Sigmoid colon (tissue), 7 donors: ENCODE measurements around the gene FUT1. TPM values are rescaled to one million over a fixed set of nuclear protein-coding genes. Genes with fewer than 3 reads are reported as not detected.
A peak's percentile ranks its signal among the peaks of the same experiment; 100 is the strongest.

Source experiments
- DNase-seq: peaks from one replicate; pipeline ENCODE4 v3.0.0-alpha.2; 2019
- H3K27ac ChIP-seq, 4 donors: fragments of 200-600 bp; sonication (generic); one replicate each; pipeline ENCODE4 v1.5.1; 2016 to 2019; ENCODE audit warnings: mild to moderate bottlenecking in 1 of 4
- H3K27me3 ChIP-seq, 3 donors: fragments of 200-600 bp; sonication (generic); one replicate each; pipeline ENCODE4 v1.5.1; 2019; ENCODE audit warnings: mild to moderate bottlenecking in 1 of 3
- H3K36me3 ChIP-seq, 4 donors: fragments of 200-600 bp; sonication (generic); one replicate each; pipeline ENCODE4 v1.5.1; 2016 to 2019
- H3K4me1 ChIP-seq, 4 donors: fragments of 200-600 bp; sonication (generic); one replicate each; pipeline ENCODE4 v1.5.1; 2017 to 2019
- H3K4me3 ChIP-seq, 4 donors: fragments of 200-600 bp; sonication (generic); one replicate each; pipeline ENCODE4 v1.5.1; 2017 to 2019; ENCODE audit warnings: mild to moderate bottlenecking in 2 of 4, moderate library complexity in 1 of 4
- H3K9me3 ChIP-seq, 4 donors: fragments of 200-600 bp in 3 of 4; sonication (generic) in 3 of 4; one replicate each; pipeline versions ENCODE4 v1.5.1 to v1.6.1; 2013 to 2019
- CTCF ChIP-seq, 4 experiments: fragments of 450-650 bp in 3 of 4; fragments of 200-600 bp in 1 of 4; IDR thresholded peaks; one replicate each; pipeline ENCODE4 v1.5.1; 2016 to 2019; ENCODE audit warnings: antibody characterized with exemption in 4 of 4, mild to moderate bottlenecking in 3 of 4, moderate library complexity in 2 of 4
- EP300 ChIP-seq, 4 donors: sonication (generic); formaldehyde crosslinking; IDR thresholded peaks; one replicate each; pipeline ENCODE4 v1.6.1; 2017; ENCODE audit warnings: antibody characterized with exemption in 4 of 4
- POLR2A ChIP-seq, 2 donors: fragments of 450-650 bp; IDR thresholded peaks; one replicate each; pipeline ENCODE4 v1.6.1; 2016; ENCODE audit warnings: antibody characterized with exemption in 2 of 2, mild to moderate bottlenecking in 2 of 2, moderate library complexity in 2 of 2
- POLR2AphosphoS5 ChIP-seq, 4 donors: sonication (generic); formaldehyde crosslinking; IDR thresholded peaks; one replicate each; pipeline ENCODE4 v1.6.1; 2017; ENCODE audit warnings: antibody characterized with exemption in 4 of 4
- WGBS, 2 donors: extraction: QIAGEN DNeasy Blood & Tissue Kit; methylation state at CpG; one replicate each; pipeline ENCODE4 v1.1.7; 2013; 5-methylcytosine and 5-hydroxymethylcytosine counted together
- intact Hi-C: fragments of 100-400 bp; cut with DNase I; formaldehyde crosslinking; loops from one replicate; pipeline ENCODE4 v1.15.1; 2023
- polyA plus RNA-seq, 3 donors: library from polyadenylated mRNA; stranded (reverse); fragments of 200-250 nt; gene quantifications; one replicate each; pipeline ENCODE4 v1.2.3, GENCODE V29; 2013
- total RNA-seq, 4 donors: library from RNA; depleted of rRNA; stranded (reverse); fragments of >200 nt; gene quantifications; one replicate each; pipeline ENCODE4 v1.1.0, GENCODE V29; 2016
- donor health status: healthy with polysubstance abuse.
- donor health status: Bipolar disorder and iron deficiency.
- donor health status: healthy.

FUT1 gene
- total and polyA plus RNA-seq, 7 donors: under 0.01 to 0.80 (median 0.49) TPM; not detected in 2

GRCh38 chr19:48749571-48750198 is 2.8 kb downstream of the FUT1 start:
- Histone ChIP-seq H3K4me3 (no peak overlapping the region), H3K9me3 (no peaks in the 10 kb centered on the region), H3K27me3 (peaks cover 25 to 64% (median 58%) of the 10 kb centered on the region in 3 donors), H3K4me1 (peaks cover 0 to 15% (median 13%) of the 10 kb centered on the region in 4 donors), H3K36me3 (no peaks in the 10 kb centered on the region), H3K27ac (no peak overlapping the region)
- intact Hi-C loops: loop anchor here (5.0 kb wide), 1 partner anchor 37 kb away; no protein-coding TSS in a partner anchor
- DNase-seq: no peak
- 74 to 83% methylated on average over 4 of the region's 4 CpGs for WGBS, 2 donors
- TF ChIP-seq CTCF (IDR thresholded peaks at IDR 0.05): no peak
- no peak for TF ChIP-seq POLR2A (IDR thresholded peaks at IDR 0.05)
- TF ChIP-seq EP300 (IDR thresholded peaks at IDR 0.05): no peak
- TF ChIP-seq POLR2AphosphoS5 (IDR thresholded peaks at IDR 0.05): no peak

- H3K9me3 ChIP-seq: no peaks in the 10 kb centered on the region
- WGBS, 2 donors: 11 to 25% methylated on average over 31 of the region's 31 CpGs
- H3K36me3 ChIP-seq: no peaks in the 10 kb centered on the region
- H3K27me3 ChIP-seq: peaks cover 15 to 47% (median 44%) of the 10 kb centered on the region in 3 donors
- TF ChIP-seq POLR2A (IDR thresholded peaks at IDR 0.05) (no peak), EP300 (IDR thresholded peaks at IDR 0.05) (no peak), CTCF (IDR thresholded peaks at IDR 0.05) (no peak), POLR2AphosphoS5 (IDR thresholded peaks at IDR 0.05) (no peak)
- H3K27ac ChIP-seq: peak within 1 kb of the TSS; percentile 25 to 68 (median 54)
- peaks cover 0 to under 1% (median under 1%) of the 10 kb centered on the region in 4 donors for H3K4me1 ChIP-seq
- intact Hi-C loops: loop anchor here (5.0 kb wide), 1 partner anchor 35 kb away; no protein-coding TSS in a partner anchor
- H3K4me3 ChIP-seq: peak within 1 kb of the TSS; percentile 16 to 47 (median 32)
- DNase-seq: peak; percentile 84
Observed at GRCh38 chr19:48746738-48747575, 5.5 kb downstream of the FUT1 start, which contains the start of gene IZUMO1. TSS of gene IZUMO1 (minus strand) at chr19:48746909. CDS start at chr19:48745859, 1,050 bp downstream.

GRCh38 chr19:48746110-48746509 is 6.3 kb downstream of the FUT1 start:
- intact Hi-C loops: loop anchor here (5.0 kb wide), 1 partner anchor 34 kb away; no protein-coding TSS in a partner anchor
- 66 to 73% methylated on average over 8 of the region's 8 CpGs for WGBS, 2 donors
- Histone ChIP-seq H3K36me3 (no peaks in the 10 kb centered on the region), H3K27ac (no peak overlapping the region), H3K4me1 (no peaks in the 10 kb centered on the region), H3K27me3 (peaks cover 8 to 39% (median 36%) of the 10 kb centered on the region in 3 donors), H3K9me3 (no peaks in the 10 kb centered on the region), H3K4me3 (no peak overlapping the region)
- no peak for TF ChIP-seq POLR2AphosphoS5 (IDR thresholded peaks at IDR 0.05)
- no peak for TF ChIP-seq CTCF (IDR thresholded peaks at IDR 0.05)
- no peak for TF ChIP-seq EP300 (IDR thresholded peaks at IDR 0.05)
- TF ChIP-seq POLR2A (IDR thresholded peaks at IDR 0.05): no peak
- no peak for DNase-seq

GRCh38 chr19:48745208-48745995 is 7.0 kb downstream of the FUT1 start:
- 24 to 29% methylated on average over 33 of the region's 33 CpGs for WGBS, 2 donors
- intact Hi-C loops: loop anchor here (5.0 kb wide), 1 partner anchor 33 kb away; no protein-coding TSS in a partner anchor
- no peak overlapping the region for H3K27ac ChIP-seq

More at GRCh38 chr19:48745208-48745995, 7.0 kb downstream of the FUT1 start:
- TF ChIP-seq CTCF (IDR thresholded peaks at IDR 0.05): no peak
- no peak for TF ChIP-seq EP300 (IDR thresholded peaks at IDR 0.05)
- no peak for TF ChIP-seq POLR2AphosphoS5 (IDR thresholded peaks at IDR 0.05)
- Histone ChIP-seq H3K4me1 (no peaks in the 10 kb centered on the region), H3K27me3 (peaks cover 7 to 32% (median 29%) of the 10 kb centered on the region in 3 donors), H3K9me3 (no peaks in the 10 kb centered on the region), H3K36me3 (no peaks in the 10 kb centered on the region), H3K4me3 (no peak overlapping the region)
- DNase-seq: peak; percentile 75
